HG03108 (cell line): ENCODE data around the gene ZFAND3.

Experiments
- ATAC-seq: cut with Tn5 transposase; IDR thresholded peaks from one replicate; pipeline ENCODE4 v1.9.1; 2021; ENCODE audit warnings: moderate library complexity; ENCODE audit not compliant: unreplicated experiment

Gene ZFAND3

DNA sequence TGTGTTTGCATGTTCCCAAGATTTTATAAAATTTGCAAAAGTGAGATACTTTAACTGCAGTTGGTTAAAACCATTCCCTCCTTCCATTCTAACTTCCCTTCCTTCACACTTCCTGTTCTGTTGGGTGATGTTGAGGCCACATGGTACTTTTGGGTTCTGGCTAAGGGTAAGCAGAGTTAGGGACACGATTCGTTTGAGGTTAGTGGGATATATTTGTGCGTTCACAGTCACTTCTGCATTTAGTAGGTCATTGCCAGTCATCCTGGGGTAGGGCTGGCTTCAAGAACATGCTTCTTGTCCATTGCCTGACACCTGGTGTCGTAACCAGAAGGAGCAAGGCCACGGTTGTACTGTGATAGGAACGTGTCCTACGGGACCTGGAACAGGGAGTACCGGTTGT lies 340.1 kb downstream of the ZFAND3 start:
- no peak for ATAC-seq

DNA sequence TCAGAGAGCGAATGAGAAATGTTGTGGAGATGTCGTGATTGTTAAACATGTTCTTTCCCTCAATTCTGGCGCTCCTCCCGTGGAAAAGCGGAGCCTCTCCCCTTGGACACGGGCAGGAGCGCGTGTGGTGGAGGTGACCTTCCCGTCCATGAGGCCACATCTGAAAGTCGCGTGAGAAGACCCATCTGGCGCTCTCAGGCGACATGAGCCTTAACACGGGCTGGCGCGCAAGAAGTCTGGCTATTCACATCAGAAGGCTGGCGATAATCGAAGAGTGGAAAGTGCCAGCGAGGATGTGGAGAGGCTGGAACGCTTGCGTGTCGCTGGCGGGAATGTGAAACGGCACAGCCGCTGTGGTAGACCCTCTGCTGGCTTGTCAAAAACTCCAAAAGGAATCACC lies 341.3 kb downstream of the ZFAND3 start:
- ATAC-seq: no peak

DNA sequence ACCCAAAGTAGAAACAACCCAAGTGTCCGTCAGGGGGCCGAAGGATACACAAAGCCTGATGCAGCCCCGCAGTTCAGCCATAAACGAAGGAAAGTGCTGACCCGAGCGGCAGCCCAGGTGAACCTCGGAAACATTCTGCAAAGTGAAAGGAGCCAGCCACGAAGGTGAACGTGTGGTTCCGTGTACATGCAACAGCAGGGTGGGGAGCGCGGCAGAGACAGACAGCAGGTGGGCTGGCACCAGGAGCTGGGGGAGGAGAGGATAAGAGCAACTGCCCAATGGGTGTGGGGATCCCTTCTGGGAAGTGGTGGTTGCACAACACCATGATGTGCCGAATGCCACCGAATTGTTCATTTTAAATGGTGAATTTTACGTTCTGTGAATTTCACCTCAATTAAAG lies 341.8 kb downstream of the ZFAND3 start:
- no peak for ATAC-seq

DNA sequence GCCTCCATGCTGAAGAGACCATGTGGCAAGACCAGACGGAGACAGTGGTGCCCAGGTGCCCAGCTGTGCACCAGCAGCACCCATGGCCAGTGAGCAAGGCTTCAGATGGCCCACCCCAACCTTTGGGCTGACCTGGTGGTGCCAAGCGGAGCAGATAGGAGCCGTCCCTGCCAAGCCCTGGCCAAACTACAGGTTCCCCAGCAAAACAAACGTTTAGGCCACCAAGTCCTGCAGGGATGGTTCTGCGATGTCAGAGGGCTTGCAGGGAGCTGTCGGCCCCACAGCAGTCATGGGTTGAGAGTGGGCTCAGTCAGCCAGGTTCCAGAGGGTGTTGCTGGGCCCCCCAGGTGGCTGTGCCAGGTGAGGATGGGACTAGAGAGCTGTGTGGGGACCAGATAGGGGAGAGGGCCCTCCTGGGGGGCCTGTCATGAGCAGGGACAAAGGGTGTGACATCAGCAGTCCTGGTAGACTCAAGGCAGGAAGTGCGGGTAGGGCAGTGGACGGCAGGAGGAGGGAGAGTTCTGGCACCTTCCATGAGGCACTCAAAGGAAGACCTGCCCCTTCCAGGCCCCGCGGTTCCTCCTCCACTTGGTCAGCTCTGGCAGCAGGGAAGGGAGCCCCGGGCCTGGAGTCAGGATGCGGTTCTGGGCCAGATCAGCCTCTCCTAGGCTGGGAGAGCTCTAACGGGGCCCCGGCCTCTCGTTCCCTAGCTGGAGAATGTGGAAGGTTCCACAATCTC lies 342.4 kb downstream of the ZFAND3 start:
- ATAC-seq: no peak

DNA sequence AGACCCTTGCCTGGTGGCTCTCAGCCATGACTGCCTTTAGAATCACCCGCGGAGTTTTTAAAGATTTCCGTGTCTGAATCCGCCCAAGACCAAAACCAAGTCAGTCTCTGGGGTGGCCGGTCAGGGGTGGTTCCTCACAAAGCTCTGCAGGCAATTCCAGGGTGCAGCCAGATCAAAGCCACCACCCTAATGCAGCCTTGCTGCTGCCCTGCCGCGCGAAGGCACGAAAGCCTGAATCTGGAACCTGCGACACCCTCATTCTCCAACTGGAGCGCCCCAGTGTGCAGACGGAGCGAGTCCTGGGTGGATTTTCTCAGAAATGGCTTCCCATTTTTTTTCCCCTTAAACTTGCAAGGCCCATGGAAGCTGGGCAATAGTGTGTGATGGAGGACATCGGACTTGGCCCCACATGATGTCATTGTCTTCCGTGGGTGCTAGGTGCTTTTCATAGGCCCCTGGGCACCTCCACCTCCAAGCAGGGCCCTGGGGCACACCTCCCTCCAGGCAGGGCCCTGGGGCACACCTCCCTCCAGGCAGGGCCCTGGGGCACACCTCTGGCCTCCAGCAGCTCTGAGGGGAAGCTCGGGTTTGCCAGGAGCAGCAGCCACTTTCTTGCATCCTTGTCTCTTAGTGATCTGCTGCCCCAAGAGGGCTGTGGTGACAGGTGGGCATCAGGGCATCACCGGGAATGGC lies 343.1 kb downstream of the ZFAND3 start:
- no peak for ATAC-seq

DNA sequence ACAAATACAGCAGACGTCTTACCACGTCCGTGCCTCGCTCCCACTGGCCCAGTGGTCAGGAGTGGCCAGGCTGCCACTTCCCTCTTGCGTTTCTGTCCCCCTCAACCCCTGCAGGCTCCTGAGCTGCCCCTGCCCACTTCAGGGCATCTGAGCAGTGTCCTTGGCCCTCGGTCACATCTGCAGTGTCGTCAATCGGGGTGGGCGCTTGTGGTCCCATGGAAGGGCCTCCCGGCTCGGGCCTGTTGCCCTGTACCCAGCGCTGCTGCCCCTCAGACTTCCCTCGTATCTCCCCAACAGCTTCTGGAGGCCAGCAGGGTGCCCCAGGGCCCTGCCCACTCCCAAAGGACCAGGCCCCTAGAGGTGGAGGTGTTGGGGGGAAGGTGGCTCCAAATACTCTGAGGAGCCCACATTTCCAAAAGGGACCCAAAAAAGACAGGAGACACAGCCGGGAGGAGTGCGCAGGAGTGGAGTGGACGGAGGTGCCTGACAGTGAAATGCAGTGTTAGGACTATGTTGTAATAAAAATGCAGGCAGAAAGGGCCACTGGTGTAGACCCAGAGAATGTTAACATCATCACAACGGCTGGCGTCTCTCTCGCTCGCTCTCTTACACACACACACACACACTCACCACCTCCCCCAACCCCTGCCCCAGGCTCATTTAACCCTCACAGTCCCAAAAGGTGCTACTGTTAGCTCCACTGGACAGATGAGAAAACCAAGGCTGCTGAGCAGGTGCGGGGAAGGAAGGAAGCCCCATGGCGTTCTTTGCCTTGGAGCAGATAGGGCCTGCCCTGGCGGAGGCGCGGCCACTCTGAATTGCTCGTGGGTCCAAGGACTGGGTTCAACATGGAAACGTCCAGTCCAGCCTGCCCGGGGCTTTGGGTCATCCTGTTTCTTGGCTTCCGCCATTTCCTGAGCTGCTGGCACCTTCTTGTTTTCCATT lies 343.9 kb downstream of the ZFAND3 start:
- ATAC-seq: no peak

DNA sequence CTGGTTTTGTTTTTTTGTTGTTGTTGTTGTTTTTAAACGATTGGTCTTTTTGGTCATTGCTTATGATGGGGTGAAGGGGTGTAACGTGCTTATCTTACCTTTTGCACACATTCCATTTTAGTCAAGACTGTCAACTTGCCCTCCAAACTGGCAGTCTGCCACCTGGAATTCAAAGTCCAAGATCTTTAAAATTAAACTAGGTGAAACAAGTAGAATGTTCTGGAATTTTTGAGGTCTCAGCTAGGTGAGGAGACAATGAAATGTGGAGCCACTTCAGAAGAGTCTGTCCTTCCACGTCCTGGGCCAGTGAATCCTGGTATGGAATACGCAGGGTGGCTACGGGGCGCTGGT lies 344.6 kb downstream of the ZFAND3 start:
- ATAC-seq: no peak

DNA sequence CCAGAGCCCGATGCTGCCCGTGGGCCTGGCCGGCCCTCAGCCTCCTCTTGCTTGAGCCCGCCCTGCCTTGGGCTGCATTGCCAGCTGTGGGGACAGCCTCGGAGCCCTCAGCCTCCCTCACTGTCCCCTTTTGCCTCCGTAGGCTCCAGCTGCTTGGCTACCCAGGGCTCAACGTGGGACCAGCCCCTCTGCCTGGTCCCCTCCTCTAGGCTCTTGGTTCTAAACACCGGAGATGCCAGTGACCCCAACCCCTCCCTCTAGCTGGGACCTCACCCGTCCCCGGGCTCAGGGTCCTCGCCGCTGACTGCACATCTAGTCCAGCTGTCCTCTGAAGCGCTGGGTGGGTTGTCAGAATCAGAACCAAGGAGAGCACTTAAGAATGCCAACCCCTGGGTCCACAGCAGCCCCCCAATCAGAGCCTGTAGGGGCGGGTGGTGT lies 345.2 kb downstream of the ZFAND3 start:
- ATAC-seq: no peak

DNA sequence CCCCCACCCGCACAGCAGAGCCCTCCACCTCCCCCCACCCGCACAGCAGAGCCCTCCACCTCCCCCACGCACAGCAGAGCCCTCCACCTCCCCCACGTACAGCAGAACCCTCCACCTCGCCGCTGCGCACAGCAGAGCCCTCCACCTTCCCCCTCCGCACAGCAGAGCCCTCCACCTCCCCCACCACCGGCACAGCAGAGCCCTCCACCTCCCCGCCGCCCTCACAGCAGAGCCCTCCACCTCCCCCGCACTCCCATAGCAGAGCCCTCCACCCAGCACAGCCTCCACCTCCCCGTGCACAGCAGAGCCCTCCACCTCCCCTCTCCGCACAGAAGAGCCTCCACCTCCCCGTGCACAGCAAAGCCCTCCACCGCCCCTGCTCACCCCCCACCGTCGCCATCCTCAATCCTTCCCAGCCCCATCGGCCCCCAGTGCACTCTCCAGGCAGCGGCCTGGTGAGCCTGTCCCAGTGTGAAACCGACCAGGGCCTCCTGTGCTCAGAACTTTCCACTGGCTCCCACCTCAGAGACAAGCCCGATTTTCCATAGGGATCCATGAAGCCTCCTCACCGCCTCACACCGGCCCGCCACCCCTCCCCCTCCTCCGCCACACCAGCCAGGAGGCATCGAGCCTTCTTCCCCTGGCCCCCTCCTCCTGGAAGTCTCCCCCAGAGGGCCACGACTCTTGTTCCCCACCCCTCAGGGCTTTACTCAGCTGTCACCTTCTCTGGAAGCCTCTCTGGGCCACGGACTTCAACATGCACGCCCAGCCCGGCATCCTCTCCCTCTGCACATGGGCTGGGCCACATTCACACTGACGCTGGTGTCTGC lies 347.1 kb downstream of the ZFAND3 start:
- no peak for ATAC-seq

DNA sequence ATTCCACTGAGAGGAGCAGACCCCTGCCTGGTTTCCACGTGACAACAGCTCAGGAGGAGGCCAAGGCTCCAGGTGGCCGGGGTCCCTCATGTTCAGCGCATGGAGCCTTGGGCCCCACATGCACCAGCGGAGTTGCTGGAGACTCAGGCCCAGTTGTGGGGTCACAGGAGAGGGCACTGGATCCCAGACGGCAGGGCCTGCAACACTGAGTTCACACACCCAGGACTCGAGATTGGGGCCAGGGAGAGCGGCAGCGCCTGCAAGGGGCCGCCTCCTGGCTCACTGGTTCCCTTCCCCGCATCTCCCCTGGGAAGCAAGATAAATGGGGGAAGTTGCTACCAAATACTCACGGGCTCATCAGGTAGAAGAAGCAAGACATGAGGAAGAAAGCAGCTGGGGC lies 348.1 kb downstream of the ZFAND3 start:
- no peak for ATAC-seq

DNA sequence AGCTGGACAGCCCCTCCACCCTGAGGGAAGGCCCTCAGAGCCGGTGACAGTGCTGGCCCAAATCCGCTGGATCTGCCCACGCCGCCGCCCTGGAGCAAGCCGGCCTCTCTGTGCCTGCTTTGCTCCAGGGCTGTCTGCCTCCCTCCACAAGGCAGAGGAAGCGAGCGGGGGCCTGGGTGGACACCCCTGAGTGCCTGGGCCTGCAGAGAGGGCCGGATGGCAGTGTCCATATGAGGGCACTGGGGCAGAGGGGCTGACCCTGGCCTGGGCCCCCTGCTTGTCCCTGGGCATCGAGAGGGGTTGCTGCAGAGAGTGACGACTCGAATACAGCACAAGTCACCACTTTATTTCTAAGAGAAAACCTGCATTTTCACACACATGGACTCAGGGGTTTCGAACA lies 348.6 kb downstream of the ZFAND3 start:
- no peak for ATAC-seq

DNA sequence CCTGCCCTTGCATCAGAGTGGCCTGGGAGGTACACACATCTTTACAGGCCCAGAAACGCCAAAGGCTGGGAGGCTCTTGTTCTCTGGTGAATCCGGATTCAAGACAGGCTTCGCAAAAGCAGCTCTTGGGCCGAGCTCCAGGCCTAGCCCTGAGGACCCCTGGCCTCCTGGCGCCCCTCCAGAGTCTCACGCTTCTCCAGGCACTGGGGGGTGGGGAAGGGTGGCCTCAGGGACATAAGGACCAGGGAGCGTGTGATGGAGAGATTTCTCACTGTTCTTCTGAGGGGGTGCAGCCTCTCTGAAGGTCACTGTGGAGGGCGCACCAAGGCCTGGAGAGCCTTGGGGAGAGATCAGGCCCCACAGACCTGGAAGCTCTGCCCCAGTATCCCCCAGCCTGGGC lies 349.2 kb downstream of the ZFAND3 start:
- no peak for ATAC-seq

DNA sequence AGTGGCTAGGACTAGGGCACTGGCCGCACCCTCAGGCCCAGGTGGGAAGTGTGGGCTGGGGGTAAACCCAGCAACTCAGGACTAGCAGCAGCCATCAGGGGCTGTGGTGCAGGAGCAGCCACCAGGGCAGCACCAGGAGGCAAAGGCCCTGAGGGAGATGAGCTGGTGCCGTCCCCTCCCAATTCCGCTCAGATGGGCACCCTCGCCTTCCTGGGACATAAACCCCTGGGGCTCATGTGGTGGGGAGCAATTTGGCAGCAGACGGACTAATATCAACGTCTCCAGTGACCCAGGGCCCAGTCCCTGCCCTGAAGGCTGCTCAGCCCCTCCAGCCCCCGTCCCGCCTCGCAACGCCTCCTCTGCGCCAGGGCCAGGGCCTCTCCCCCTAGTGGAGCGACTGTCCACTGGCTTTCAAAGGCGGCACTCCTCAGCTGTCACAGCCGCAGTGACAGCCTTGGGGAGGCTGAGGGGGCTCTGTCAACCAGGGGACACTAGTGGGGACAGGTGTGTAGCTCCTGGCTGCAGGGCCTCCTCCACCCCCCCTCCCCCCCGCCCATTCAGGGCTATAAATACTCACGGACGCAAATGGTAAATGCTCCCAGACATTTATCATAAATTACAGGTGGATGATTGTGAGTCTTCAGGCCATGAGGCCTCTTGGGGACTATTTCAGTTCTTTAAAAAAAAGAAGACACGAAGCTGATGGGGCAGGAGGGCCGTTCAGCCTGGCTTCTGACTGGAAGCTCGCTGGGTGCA lies 349.9 kb downstream of the ZFAND3 start:
- ATAC-seq: no peak

DNA sequence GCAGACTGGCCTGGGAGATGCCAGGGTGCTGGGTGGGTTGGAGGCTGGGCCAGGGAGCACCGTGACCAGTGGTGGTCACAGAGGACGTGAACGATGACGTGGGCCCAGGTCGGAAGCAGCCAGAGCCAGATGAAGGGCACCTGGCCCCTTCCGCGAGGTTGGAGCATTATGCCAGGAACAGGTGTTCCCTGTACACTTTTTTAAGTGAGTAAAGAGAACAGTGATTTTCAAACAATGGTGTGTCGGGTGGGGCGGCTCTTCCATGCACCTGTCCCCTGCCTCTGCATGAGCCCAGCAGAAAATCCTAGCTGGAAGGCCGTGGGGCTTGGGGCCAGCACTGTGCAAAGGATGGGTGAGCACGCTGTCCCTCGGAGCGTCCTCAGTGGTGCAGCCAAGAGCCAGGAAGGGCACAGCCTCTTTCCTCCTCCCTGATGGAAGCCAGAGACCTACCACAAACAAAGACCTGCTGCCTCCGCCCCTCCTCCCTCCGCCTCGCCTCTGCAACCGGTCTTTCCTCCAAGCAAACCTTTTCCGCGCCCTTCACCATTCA lies 350.5 kb downstream of the ZFAND3 start:
- no peak for ATAC-seq

DNA sequence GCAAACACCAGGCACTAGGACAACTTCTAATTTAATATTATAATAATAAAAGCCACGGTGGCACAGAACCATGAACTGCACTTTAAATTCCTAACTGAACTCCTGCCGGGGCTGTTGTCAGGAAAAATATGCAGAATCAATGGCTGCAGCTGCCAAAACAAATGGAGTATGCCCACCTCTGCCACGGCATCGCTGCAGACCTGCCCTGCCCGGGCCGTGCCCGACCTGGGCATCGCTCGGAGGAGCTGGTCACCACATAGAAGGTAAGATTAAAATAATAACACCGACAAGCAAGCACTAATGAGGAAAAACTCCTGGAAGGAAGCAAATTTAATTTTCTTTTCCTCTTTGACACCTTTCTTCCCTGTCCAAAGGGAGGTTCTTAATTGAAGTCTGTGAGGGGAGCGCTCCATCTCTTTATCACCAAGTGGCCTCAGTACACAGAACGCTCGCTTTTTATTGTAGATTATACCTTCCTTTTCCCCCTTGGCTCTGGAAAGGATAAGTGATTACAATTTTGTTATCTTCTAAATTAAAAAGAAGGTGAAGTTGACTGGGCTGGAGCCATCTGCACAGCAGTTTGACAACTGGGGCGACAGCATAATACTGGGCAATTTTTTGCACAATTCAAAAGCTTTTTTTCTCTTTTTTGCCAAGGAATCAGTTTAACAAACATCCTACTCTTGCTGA lies 351.3 kb downstream of the ZFAND3 start:
- no peak for ATAC-seq

DNA sequence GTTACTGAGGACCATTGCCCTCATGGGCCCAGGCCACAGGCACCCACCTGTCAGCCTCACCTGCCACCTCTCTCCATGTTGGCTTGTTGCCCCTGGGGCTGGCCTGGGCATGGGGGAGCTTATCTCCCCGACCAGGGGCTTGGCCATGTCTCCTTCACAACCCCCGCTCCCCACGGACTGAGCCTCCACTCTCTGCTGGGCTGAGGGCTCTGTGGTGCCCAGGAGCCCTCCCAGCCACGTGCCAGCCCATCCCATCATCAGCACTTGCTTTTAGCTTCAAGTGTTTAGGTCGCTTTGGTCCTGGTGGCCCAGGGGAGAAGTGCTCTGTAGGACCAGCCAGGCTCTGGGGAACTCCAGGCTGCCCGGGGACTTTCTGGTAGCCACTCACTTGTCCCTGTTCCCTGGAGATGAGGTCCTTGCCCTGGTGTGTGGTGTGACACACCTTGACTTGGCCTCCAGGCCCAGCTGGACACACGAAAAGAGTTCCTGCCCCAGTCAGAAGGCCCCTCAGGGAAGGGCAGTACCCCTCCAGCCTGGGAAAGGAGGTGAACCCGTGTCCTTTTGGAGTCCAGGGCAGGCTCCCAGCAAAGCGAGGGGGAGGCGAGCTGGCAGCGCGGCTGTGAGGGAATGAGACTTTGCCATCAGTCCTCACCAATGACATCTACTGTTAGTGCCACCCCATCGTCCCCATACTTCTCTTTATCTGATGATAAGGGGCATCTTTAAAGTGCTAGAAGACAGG lies 352.6 kb downstream of the ZFAND3 start:
- ATAC-seq: no peak

DNA sequence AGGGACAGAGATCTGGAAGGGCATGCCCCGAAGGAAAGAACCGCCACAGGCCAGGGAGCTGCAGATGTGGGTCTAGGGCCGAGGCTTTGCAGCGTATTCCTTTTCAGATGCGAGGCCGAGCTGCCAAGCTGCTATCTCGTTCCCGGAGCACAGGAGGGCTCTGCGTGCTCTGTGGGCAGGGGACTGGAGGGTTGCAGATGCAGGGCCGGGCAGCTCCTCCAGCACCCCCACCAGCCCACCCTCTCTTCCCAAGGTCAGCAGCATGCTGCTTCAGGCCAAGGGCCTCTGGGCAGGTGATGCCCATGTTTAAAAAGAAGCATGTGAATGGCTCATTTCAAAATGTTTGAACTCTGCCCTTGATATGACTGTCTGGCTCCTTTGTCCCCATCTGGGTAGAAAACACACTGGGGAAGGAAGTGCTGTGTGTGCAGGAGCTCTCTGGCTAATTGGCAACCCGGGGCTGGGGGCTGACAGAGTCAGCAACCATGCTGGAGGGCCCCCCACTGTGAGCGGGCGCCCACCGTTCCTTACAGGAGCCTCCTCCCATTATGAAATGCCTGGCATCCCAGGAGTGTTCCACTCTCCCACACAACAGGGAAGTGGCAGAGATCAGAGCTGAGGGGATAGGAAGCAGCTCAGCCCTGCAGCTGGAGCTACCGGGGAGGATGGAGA lies 353.3 kb downstream of the ZFAND3 start:
- ATAC-seq: no peak

DNA sequence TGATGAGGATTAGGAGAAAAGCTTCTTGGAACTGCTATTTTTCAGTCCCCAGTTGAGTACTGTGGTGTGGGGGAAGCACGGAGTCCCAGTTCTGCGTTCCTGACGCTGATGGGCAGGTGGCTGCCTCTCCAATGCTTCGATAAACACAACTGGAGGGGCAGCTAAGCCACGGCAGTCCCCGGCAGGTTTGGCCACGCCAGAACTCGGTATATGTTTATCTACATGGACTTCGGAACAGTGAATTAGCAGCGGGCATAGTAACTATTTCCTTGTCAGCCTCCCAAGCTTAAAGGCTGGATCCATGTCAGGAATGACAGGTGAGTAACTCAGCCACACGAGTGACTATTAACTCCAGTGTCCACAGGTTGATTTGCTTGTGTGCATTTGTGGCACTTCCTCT lies 354.4 kb downstream of the ZFAND3 start:
- no peak for ATAC-seq
